Peyer's patch (tissue), 4 donors: ENCODE measurements around the gene VAV1.

ENCODE experiments used
- CTCF ChIP-seq, 6 experiments: fragments of 450-650 bp in 4 of 6; fragments of 200-600 bp in 2 of 6; sonication (generic) in 1 of 6; IDR thresholded peaks; one replicate each; pipeline ENCODE4 v1.5.1; 2017 to 2019; ENCODE audit warnings: antibody characterized with exemption in 6 of 6, mild to moderate bottlenecking in 3 of 6, moderate library complexity in 1 of 6
- POLR2A ChIP-seq, 2 donors: fragments of 450-650 bp; IDR thresholded peaks; one replicate each; pipeline ENCODE4 v1.5.1; 2017; ENCODE audit warnings: antibody characterized with exemption in 2 of 2, mild to moderate bottlenecking in 2 of 2, moderate library complexity in 2 of 2

DNA sequence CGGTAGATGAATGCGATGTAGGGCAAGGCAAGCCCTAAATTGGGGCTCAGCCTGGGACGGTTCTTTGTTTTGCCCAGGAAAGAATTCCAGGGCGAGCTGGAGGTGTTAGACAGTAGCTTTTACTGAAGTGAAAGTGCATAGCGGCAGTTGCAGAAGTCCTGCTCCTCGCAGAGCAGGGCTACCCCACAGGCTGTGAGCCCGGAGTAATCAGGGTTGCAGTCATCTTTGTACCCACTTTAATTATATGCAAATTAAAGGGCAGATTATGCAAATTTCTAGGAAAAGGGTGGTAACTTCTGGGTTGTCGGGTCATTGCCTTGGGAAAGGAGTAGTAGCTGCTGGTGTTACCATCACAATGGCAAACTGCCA lies 30.5 kb downstream of the VAV1 start:
- no peak for TF ChIP-seq CTCF (IDR thresholded peaks at IDR 0.05)
- TF ChIP-seq POLR2A (IDR thresholded peaks at IDR 0.05): no peak
